Activated CD8-positive, alpha-beta T cell treated with anti-CD3 and anti-CD28 coated beads, Interleukin-2, amount 10 ng/mL, durations not matched to agents 7 days and 5 days (primary cell): ENCODE data around the gene UGT1A9. TPM values are rescaled to one million over a fixed set of nuclear protein-coding genes. Genes with fewer than 3 reads are reported as not detected.
"Not testable (repeated sequence)": the region's sequence is repeated elsewhere in the genome, so short reads cannot be mapped to it uniquely, and the experiment has no call there.

Experiments
- ATAC-seq: fragments of 150-1000 bp; cut with Tn5 transposase; one replicate; pipeline ENCODE4 v1.10.0; 2021; ENCODE audit warnings: moderate library complexity
- CTCF ChIA-PET: fragments of 350-600 bp; sonication (Branson Sonifier 250); formaldehyde crosslinking; loops from one replicate; lab custom pipeline; 2021; ENCODE audit warnings: antibody characterized with exemption; lab: Charles Lee
- POLR2A ChIA-PET: fragments of 350-600 bp; sonication (Branson Sonifier 250); formaldehyde crosslinking; loops from one replicate; lab custom pipeline; 2021; ENCODE audit warnings: antibody characterized with exemption; lab: Charles Lee
- DNase-seq: peaks from one replicate; pipeline ENCODE4 v3.0.0-alpha.2; 2020
- H3K27ac Mint-ChIP-seq: one replicate; pipeline ENCODE4 v1.8.0; 2021; ENCODE audit warnings: mild to moderate bottlenecking, mixed read lengths
- H3K27me3 Mint-ChIP-seq: one replicate; pipeline ENCODE4 v1.8.0; 2021; ENCODE audit warnings: low read depth, mixed read lengths
- H3K36me3 Mint-ChIP-seq: one replicate; pipeline ENCODE4 v1.8.0; 2021; ENCODE audit warnings: low read depth, mixed read lengths
- H3K4me1 Mint-ChIP-seq: one replicate; pipeline ENCODE4 v1.8.0; 2021; ENCODE audit warnings: low read depth, mixed read lengths
- H3K4me3 Mint-ChIP-seq: one replicate; pipeline ENCODE4 v1.8.0; 2021; ENCODE audit warnings: mild to moderate bottlenecking, mixed read lengths
- H3K9me3 Mint-ChIP-seq: one replicate; pipeline ENCODE4 v1.8.0; 2022; ENCODE audit warnings: mixed read lengths; ENCODE audit not compliant: insufficient read depth
- total RNA-seq, 2 experiments: library from RNA; stranded (reverse); gene quantifications; one replicate each; pipeline ENCODE4 v1.2.3, GENCODE V29; 2021

The UGT1A9 gene
- total RNA-seq, 2 experiments from 2014 or later, result not detected

GRCh38 chr2:233728723-233729301 lies 57.1 kb downstream of the UGT1A9 start, which contains the start of gene UGT1A3:
Gene UGT1A3 (plus strand): TSS chr2:233729042. CDS start chr2:233729127, 85 bp downstream.
- H3K36me3 Mint-ChIP-seq, result no peaks in the 10 kb centered on the region
- peaks cover 5% of the 10 kb centered on the region for H3K27me3 Mint-ChIP-seq
- DNase-seq (no peak), ATAC-seq (no peak)
- H3K4me1 Mint-ChIP-seq, result no peaks in the 10 kb centered on the region
- no peak within 1 kb of the TSS for H3K4me3 Mint-ChIP-seq
- CTCF ChIA-PET, result interaction anchor here (0.7 kb wide), 1 partner anchor 84 kb away, joined by 3 read pairs; no protein-coding TSS in a partner anchor
- POLR2A ChIA-PET, result no interaction called here
- H3K9me3 Mint-ChIP-seq, result no peaks in the 10 kb centered on the region
- no peak within 1 kb of the TSS for H3K27ac Mint-ChIP-seq

GRCh38 chr2:233736868-233737653 lies 65.4 kb downstream of the UGT1A9 start:
- peaks cover 34% of the 10 kb centered on the region for H3K27me3 Mint-ChIP-seq
- POLR2A ChIA-PET, ATAC-seq, H3K4me3 Mint-ChIP-seq, DNase-seq, H3K9me3 Mint-ChIP-seq, H3K36me3 Mint-ChIP-seq, H3K27ac Mint-ChIP-seq, H3K4me1 Mint-ChIP-seq, CTCF ChIA-PET: not testable (repeated sequence)

DNA sequence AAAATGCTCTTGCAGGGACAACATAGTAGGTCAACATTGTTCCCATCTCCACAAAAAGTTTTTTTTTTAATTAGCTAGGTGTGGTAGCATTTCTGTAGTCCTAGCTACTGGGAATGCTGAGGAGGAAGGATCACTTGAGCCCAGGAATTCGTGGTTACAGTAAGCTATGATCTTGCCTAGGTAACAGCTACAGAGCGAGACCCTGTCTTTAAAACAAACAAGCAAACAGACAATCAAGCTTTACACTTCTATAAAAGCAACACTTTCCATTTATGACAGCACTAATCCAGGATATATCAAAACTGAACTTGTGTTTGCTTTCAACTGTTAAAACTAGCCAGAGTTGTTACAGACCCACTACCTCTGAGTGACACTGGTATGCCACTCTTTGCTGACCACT lies 69.2 kb downstream of the UGT1A9 start:
- H3K9me3 Mint-ChIP-seq, result no peaks in the 10 kb centered on the region
- no peaks in the 10 kb centered on the region for H3K36me3 Mint-ChIP-seq
- ATAC-seq (no peak), DNase-seq (no peak)
- no peak overlapping the region for H3K27ac Mint-ChIP-seq
- CTCF ChIA-PET, result no interaction called here
- no peak overlapping the region for H3K4me3 Mint-ChIP-seq
- H3K27me3 Mint-ChIP-seq, result peaks cover 20% of the 10 kb centered on the region
- POLR2A ChIA-PET, result no interaction called here
- H3K4me1 Mint-ChIP-seq, result no peaks in the 10 kb centered on the region

DNA sequence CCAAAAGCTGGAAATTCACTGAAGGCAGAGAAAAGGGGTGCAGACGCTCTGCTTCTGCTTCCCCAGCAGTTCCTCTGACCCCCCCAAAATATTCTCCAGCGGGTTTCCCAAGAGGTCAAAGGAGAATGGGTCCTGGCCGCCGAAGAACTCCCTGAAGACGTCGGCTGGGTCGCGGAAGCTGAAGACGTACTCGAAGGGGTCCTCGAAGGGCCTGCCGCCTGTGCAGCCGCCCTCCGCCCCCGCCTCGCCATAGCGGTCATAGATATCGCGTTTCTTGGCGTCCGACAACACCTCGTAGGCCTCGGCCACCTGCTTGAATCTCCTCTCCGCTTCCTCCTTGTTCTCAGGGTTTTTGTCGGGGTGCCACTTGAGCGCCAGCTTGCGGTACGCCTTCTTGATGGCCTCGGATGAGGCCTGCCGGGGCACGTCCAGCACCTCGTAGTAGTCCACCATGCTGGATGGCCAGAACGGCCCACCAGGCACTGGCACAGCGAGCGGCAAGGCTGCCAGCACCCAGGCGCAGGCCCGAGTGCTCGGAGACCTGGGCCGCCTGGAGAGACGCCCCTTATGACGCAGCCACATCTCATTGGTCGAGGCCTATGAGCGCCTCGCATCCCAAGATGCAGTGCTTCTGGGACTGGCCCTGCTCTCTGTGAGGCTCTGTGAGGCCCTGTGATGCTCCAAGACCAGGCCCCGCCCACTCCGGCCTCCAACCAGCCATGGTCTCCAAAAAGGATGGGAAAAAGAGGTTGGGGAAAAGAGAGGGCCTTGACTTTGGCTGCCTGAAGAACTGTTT lies 72.0 kb downstream of the UGT1A9 start:
- H3K27ac Mint-ChIP-seq, result no peak overlapping the region
- CTCF ChIA-PET, result no interaction called here
- no peak for ATAC-seq
- H3K27me3 Mint-ChIP-seq, result peaks cover 23% of the 10 kb centered on the region
- POLR2A ChIA-PET, result no interaction called here
- no peaks in the 10 kb centered on the region for H3K36me3 Mint-ChIP-seq
- H3K4me3 Mint-ChIP-seq, result no peak overlapping the region
- H3K4me1 Mint-ChIP-seq, result no peaks in the 10 kb centered on the region
- H3K9me3 Mint-ChIP-seq, result no peaks in the 10 kb centered on the region
- no peak for DNase-seq

DNA sequence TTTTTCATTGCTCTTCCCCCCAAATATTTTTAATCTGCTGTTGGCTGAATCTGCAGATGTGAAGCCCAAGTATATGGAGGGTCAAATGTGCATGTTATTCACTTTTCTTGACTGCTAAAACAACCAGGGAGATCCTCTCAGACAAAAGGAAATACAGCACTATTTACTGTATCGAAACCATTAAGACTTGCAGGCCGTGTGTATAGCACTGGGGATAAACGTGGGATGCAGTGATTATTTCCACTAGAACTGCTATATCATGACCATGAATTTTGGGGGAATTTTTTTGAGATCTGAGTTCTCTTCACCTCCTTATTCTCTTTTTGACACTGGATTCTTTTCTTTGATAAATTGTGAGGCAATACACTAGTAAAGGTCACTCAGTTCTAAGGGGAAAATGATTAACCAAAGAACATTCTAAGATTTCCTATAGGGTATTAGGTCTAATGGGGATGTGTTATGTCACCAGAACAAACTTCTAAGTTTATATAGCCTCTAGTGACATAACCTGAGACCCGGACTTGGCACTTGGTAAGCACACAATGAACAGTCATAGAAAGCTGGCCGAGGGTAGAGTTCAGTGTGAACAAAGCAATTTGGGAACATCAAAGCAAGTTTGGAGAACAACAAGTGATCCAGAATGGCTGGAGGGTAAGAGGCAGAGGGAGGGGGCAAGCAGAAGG lies 73.5 kb downstream of the UGT1A9 start:
- Mint-ChIP-seq H3K4me1 (no peaks in the 10 kb centered on the region), H3K9me3 (peaks cover 6% of the 10 kb centered on the region), H3K27ac (no peak overlapping the region), H3K36me3 (no peaks in the 10 kb centered on the region), H3K27me3 (peaks cover 20% of the 10 kb centered on the region), H3K4me3 (no peak overlapping the region)
- CTCF ChIA-PET, result no interaction called here
- POLR2A ChIA-PET, result no interaction called here
- ATAC-seq (no peak), DNase-seq (no peak)

GRCh38 chr2:233745838-233746237 lies 74.1 kb downstream of the UGT1A9 start:
- ATAC-seq, POLR2A ChIA-PET: not testable (repeated sequence)

GRCh38 chr2:233746475-233747282 lies 75.0 kb downstream of the UGT1A9 start:
- CTCF ChIA-PET, result no interaction called here
- Mint-ChIP-seq H3K27me3 (peaks cover 10% of the 10 kb centered on the region), H3K9me3 (peaks cover 8% of the 10 kb centered on the region), H3K4me3 (no peak overlapping the region), H3K36me3 (no peaks in the 10 kb centered on the region), H3K27ac (no peak overlapping the region), H3K4me1 (no peaks in the 10 kb centered on the region)
- ATAC-seq (no peak), DNase-seq (no peak)
- POLR2A ChIA-PET, result no interaction called here

More at GRCh38 chr2:233745838-233746237, 74.1 kb downstream of the UGT1A9 start:
- H3K9me3 Mint-ChIP-seq, H3K36me3 Mint-ChIP-seq, DNase-seq, CTCF ChIA-PET, H3K4me1 Mint-ChIP-seq, H3K27ac Mint-ChIP-seq, H3K4me3 Mint-ChIP-seq: not testable (repeated sequence)
- peaks cover 18% of the 10 kb centered on the region for H3K27me3 Mint-ChIP-seq

DNA sequence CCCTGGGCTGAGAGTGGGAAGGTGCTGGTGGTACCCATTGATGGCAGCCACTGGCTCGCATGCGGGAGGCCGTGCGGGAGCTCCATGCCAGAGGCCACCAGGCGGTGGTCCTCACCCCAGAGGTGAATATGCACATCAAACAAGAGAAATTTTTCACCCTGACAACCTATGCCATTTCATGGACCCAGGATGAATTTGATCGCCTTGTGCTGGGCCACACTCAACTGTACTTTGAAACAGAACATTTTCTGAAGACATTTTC lies 75.5 kb downstream of the UGT1A9 start:
- ChIA-PET CTCF (no interaction called here), POLR2A (no interaction called here)
- Mint-ChIP-seq H3K27ac (no peak overlapping the region), H3K36me3 (no peaks in the 10 kb centered on the region), H3K27me3 (peaks cover 10% of the 10 kb centered on the region), H3K9me3 (peaks cover 10% of the 10 kb centered on the region), H3K4me3 (no peak overlapping the region), H3K4me1 (no peaks in the 10 kb centered on the region)
- ATAC-seq, result no peak
- DNase-seq, result no peak

DNA sequence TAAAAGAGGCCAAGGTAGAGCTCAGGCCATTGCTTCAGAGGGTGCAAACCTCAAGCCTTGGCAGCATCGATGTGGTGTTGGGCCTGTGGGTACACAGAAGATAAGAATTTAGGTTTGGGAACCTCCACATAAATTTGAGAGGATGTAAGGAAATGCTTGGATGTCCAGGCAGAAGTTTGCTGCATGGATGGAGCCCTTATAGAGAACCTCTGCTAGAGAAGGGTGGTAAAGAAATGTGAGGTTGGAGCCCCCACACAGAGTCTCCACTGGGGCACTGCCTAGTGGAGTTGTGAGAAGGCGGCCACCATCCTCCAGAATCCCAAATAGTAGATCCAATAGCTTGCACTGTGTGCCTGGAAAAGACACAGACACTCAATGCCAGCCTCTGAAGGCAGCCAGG lies 79.0 kb downstream of the UGT1A9 start:
- H3K36me3 Mint-ChIP-seq, CTCF ChIA-PET, H3K27me3 Mint-ChIP-seq, ATAC-seq, H3K4me1 Mint-ChIP-seq, H3K27ac Mint-ChIP-seq, DNase-seq, POLR2A ChIA-PET, H3K4me3 Mint-ChIP-seq: not testable (repeated sequence)
- H3K9me3 Mint-ChIP-seq, result peaks cover 10% of the 10 kb centered on the region

GRCh38 chr2:233751212-233752009 lies 79.7 kb downstream of the UGT1A9 start:
- DNase-seq, H3K4me1 Mint-ChIP-seq, H3K4me3 Mint-ChIP-seq, ATAC-seq, CTCF ChIA-PET, H3K27me3 Mint-ChIP-seq, H3K36me3 Mint-ChIP-seq, H3K27ac Mint-ChIP-seq, POLR2A ChIA-PET: not testable (repeated sequence)
- H3K9me3 Mint-ChIP-seq, result peaks cover 10% of the 10 kb centered on the region
